ENCODE measurements around the gene BLOC1S3. TPM values are rescaled to one million over a fixed set of nuclear protein-coding genes. Genes with fewer than 3 reads are reported as not detected.

The BLOC1S3 gene, protein sequence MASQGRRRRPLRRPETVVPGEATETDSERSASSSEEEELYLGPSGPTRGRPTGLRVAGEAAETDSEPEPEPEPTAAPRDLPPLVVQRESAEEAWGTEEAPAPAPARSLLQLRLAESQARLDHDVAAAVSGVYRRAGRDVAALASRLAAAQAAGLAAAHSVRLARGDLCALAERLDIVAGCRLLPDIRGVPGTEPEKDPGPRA
- 4.8 and 6.0 TPM in 2 replicates for polyA plus RNA-seq (2014; cell fraction: cytosol; rRNA removed)
- polyA plus RNA-seq (2014; cell fraction: nucleus; rRNA removed) = 3.1 and 12.5 TPM in 2 replicates

DNA sequence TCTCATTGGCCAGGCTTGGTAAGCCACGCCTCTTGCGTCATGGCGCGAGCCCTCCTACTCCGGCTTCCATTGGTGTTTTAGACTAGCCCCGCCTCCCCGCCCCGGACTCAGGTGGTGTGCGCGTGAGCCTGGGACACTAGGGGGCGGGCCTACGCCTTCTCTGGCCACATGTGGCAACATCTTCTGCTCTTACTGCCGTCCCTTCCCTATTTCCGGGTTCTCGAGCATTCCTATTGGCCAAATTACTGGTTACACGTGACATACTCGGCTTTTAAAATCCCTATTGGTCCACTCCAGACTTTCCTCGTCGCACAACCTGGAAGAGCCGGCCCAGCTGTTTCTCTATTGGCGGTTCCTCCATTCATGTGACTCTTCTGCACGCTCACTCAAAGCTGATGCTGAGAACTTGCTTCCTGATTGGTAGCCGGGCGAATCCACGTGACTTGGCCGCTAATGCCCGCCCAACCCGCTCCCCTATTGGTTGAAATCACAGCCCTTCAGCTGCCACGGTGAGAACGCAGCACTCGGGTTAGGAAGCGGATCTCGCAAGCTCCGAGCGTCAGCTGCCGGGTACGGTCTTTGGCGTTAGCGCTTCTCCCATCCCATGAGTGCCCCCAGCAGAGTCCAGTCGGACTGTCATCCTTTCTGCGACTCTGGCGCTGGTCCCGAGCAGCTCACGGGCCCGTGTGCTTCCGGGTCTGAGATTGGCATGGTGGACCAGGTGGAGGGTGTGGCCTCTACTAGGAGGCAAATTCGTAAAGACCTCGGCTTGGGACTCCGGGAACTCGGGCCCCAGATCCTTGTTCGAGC, at the start of gene BLOC1S3:
BLOC1S3 (plus strand) TSS at position 523 of the 810 bp plus-strand sequence. CDS start 513 bp downstream, outside the sequence.
- peak; percentile 100 for DNase-seq (ENCODE audit: low spot score)

DNA sequence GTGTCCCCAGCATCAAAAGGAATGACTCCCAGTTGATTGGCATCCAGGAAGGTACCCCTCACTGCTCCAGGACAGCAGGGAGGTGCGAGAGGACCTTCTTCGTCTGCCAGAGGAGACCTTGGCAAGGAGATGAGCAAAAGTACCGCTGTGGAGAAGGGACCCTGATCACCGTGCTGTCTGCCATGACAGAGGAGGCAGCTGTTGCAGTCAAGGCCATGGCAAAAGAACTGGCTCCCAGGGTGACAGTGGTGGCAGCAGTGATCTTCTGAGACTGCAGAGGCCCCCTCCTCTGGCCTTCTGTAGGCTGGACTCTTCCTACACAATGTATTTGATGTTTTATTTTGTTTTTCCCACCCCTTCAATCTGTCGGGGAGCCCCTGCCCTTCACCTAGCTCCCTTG, 49.8 kb upstream of the BLOC1S3 start:
- DNase-seq (ENCODE audit: low spot score) = no peak

DNA sequence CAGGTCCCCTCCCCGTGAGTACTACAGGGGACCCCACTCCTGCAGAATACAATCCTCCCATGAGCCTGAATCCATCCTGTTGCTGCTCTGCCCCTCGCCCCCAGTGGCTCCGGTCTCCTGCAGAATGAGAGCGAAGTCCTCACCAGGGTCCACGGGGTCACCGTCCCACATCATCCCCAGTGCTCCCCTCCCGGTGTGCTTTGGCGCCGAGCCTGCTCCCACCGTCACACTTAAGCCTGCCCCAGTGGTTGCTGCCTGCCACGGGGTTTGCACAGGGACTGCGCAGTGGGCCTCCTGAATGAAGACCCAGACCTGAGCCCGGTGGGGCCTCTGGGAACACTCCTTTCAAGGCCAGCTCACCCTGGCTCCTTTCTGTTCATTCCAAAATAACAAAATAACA, 48.3 kb upstream of the BLOC1S3 start:
- no peak for DNase-seq (ENCODE audit: low spot score)

DNA sequence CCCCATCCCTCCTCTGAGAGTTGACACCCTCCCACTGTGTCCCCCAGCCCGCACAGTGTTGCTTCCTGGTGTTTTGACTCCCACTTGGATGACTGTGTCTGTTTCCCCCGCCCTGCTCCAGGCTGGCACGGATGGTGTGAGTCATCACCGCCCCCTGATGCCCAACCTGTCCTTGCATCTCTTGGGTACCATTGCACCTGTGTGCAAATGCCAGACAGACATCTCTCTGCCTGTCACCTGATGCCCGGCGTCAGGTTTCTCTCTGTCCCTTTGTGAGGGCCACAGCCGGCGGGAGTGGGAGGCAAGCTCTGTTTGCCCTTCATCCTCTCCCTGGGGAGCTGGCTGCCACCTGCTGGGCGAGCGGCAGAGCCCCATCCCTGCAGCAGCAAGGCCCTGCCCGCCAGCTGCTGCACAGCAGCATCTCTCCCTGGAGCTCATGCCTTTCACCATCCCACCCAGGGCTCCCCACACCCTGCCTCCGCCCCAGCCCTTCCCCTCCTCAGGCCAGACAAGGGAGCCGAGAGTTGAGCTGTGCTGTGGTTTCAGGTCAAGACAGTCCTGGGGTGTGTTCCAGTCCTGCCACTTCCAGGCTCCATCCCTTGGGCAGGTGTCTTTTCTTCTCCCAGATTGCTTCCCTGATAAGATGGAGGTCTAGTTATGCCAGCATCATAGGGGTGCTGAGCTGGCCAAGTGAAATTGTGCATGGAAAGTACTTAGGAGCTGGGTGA, 47.5 kb upstream of the BLOC1S3 start:
- peak; percentile 53 for DNase-seq (ENCODE audit: low spot score)

DNA sequence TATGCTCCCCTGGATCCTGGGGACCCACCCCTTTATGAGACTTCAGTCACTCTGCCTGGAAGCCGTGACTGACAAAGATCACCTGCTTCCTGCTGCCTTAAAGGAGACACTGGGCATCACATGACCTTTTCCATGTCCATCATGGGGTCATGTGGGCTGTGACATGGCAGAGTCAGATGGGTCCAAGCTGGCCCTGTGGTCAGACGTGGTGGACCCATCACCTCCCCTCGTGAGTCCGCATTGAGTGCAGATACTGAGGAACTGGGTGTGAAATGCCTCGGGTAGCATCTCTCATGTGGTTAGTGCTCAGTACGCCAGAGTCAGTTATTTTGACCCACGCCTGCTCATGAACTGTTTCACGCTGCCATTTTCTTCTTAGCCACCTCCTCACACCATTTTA, 44.9 kb upstream of the BLOC1S3 start:
- DNase-seq (ENCODE audit: low spot score) = no peak

DNA sequence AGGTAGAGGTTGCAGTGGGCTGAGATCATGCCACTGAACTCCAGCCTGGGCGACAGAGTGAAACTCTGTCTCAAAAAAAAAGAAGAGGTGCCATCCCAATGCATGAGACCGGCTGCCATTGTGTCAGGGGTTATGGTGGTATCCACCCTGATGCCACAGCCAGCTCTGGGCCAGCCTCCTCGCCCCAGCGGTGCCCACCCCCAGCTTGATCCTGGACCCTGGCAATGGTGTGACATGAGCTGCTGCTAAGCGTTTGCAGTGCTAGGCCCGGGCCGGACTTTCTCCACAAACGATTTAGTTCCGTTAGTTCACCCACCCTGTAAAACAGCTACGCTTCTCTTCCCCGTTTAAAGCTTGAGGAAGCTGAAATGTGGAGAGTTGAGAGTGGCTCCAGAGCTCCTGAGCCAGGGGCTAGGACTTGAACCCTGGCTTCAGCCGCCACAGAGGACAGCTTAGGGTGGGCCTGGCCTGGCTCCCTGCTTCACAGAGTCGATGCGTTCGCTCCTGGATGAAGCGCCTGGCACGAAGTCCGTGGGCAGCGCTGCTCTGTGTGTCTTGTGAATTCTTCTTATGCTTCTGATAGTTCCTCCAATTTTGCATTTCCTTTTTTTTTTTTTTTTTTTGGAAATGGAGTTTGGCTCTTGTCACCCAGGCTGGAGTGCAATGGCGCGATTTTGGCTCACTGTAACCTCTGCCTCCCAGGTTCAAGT, 43.3 kb upstream of the BLOC1S3 start:
- DNase-seq (ENCODE audit: low spot score) = no peak

DNA sequence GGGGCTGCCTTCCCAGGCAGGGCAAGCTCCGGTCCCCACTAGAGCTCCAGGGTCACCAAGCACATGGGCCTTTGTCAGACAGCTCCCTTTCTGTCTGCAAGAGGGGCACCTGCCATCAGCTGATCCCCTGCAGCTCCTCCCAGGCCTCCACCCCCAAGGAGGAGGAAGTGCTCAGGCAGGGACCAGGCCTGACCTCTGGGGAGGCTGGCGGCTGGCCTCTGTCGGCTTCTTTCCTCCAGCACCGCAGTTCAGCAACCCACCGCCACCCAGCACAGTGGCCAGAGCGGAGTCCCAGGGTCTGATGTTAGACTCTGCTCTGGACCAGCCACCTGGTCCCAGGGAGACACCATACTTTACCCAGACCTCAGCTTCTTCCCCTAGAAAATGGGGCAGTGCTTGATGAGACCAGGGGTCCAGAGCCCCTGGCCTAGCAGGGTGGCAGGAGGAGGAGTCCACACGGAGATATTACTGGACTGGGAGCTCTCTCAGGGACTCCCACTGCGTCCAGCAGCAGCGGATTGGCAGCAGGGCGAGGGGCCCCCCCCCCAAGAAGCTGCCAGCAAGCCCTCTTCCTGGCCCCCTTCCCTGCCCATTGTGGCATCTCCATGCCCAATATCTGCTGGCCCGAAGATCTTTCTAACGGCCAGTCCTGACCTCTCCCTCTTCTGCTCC, 41.9 kb upstream of the BLOC1S3 start:
- no peak for DNase-seq (ENCODE audit: low spot score)

DNA sequence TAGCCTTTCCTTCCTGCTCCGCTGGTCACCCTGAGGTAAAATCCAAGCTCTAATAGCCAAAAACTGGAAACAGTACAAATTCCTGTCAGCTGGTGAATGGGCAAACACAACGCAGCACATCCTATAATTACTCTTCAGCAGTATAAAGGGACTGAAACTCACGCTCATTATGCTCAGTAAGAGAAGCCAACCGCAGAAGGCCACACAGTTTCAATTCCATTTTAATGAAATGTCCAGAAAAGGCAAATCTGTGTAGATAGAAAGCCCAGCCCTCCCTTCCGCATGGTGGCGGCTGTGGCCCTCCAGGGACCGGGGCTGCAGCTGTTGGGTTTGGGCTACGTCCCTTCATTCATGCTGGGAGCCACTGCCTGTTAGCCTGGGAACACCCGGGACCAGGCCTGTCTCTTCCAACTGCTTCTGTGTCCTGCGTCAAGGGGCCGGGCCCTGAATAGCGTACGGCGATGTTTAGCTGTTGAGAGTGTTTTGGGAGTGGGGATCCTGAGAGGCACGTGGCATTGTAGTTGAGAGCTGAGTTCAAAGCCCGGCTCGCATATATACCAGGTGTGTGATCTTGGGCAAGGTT, 41.3 kb upstream of the BLOC1S3 start:
- no peak for DNase-seq (ENCODE audit: low spot score)

DNA sequence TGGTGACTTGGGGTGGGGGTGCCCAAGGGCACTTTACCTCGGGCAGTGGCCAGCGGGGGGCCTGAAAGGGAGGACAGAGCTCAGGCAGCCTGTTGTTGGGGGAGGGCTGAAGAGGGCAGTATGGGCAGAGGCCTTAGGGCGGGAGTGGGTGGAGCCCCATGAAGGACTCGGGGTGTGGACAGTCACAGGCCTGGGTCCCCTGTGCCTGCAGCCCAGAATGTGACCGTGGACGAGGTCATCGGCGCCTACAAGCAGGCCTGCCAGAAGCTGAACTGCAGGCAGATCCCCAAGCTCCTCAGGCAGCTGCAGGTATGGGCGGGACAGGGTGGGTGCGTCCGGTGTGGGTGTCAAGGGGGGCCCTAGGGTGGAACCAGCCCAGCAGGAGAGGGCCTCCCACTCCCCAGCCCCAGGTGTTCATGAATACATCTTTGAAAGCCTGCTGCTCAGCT, 40.3 kb upstream of the BLOC1S3 start:
- DNase-seq (ENCODE audit: low spot score) = no peak

DNA sequence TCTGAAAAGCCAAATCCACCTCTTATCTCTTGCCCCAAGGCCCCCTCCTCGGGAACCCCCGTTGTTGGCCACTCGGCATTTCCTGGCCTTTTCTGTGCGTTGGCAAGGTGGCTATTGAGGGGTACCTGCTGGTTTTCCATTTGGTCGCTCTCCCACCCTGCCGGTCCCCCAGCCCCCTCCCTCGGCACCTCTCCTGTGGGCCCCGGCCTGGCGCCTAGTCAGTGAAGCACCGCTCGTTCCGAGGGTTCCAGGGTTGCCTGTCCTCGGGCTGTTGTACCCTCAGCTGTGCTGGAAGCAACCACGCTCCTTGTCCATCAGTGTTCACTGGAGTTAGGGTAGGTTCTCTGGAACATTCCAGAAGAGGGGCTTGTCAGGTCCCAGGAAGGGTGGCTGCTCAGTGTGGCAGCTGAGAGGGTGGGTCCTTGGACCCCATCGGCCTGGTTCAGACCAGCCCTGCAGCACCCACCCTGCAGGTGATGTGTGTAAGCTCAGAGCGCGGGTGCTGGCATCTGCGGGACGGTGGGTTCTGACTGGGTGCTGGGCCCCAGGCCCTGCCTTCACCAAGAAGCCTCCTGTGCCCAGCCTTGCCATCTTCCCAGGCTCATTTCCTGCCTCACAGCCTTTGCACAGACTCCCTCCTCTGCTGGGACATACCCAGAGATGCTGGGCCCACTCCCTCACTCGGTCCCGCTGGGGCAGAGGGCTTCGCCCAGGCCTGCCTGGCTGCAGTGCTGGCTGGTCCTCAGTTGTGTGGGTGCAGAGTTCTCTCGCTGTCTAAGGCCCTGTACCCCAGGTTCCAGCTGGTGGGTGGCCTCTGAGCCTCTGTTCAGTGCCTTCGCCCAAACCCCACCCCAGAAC, 39.1 kb upstream of the BLOC1S3 start:
- DNase-seq (ENCODE audit: low spot score) = no peak

DNA sequence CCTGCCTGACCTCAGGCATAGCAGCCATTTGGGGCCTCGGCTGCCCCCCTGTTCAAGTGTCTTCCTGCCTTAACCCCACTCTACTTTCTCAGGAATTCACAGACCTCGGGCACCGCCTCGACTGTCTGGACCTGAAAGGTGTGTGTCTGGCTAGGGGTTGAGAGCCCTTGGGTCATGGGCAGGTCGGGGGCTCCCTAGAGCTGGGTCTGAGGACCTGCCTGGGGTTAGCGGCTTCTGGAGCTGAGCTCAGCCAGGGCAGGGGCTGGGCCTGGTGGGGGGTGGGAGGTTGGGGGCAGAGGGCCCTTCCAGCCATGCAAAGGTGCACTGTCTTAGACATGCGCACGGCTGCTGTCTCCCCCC, 38.5 kb upstream of the BLOC1S3 start:
- DNase-seq (ENCODE audit: low spot score) = no peak

DNA sequence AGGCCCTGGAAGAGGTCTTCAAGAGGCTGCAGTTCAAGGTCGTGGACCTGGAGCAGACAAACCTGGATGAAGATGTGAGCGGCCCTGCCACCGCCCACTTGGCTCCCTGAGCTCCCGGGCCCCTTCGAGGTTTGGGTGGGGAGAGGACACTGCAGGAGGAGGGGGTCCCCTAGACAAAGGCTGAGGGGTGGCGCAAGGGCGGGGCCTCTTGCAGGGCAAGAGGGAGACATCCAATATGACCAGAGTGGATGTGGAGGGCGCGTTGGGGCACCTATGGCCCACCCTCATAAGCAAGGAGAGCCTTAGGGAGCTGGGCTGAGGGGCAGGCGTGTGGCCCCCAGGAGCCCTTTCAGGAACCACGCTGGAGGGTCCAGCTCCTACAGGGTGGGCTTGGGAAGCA, 38.1 kb upstream of the BLOC1S3 start:
- no peak for DNase-seq (ENCODE audit: low spot score)

DNA sequence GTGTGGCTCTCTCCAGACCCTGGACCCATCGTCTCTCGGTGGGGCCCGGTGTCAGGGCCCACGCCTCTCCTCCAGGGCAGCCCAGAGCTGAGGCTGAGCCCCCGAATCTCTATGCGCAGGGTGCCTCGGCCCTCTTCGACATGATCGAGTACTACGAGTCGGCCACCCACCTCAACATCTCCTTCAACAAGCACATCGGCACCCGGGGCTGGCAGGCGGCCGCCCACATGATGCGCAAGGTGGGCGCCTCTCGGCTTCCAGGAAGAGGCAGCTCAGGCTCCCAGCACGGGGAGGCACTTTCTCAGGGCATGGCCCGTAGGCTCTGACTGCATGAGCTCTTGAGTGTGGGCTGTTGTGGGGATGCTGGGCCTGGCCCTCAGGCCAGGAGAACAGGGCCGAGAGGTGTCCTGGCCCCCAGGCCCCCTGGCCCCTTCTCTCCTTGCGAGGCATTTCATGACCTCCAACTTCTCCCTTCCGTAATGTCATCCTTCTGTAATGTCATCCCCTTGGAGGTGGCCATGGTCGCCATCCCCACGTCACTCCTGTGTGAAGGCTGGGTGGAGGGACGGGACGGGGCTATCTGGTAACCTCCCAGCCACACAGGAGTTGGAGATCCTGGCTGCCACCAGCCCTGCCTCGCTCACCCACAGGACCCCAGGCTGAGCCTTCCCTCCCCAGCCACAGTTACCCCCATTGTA, 37.2 kb upstream of the BLOC1S3 start:
- no peak for DNase-seq (ENCODE audit: low spot score)

DNA sequence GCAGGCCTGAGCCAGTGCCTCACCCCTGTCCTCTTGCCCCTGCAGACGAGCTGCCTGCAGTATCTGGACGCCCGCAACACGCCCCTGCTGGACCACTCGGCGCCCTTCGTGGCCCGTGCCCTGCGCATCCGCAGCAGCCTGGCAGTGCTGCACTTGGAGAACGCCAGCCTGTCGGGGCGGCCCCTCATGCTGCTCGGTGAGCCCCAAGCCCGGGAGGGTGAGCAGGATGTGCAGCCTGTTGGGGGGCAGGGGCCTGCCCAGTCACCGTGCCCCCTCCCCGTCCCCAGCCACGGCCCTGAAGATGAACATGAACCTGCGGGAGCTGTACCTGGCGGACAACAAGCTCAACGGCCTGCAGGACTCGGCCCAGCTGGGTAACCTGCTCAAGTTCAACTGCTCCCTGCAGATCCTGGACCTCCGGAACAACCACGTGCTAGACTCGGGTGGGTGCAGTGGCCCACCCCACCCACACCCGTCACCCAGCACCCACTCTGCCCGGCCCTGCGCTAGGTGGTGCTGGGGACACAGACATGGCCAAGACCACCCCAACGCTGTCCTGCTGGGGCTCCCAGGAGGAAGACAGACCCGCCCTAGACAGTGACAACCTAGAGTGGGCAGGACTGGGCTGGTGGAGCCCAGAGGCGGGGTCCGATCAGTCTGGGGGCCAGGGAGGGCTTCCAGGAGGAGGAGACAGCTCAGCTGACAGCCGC, 36.4 kb upstream of the BLOC1S3 start:
- no peak for DNase-seq (ENCODE audit: low spot score)

DNA sequence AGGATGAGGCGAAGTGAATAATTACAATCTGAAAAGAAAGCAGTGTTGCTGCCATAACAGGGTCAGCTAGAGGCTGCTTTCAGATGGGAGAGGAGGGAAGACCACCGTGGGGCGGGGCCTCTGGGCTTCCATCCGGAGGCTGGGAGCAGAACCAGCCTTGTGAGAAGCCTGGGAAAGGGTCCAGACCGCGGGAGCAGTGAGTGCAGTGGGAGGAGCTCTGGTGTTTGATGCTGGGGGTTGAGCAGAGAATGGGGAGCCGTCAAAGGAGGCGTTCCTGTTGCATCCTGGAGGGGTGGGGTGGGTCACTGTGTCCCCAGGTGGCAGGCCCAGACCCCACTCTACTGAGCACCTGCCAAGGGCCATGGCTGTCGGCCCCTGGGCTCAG, 35.9 kb upstream of the BLOC1S3 start:
- DNase-seq (ENCODE audit: low spot score) = no peak

DNA sequence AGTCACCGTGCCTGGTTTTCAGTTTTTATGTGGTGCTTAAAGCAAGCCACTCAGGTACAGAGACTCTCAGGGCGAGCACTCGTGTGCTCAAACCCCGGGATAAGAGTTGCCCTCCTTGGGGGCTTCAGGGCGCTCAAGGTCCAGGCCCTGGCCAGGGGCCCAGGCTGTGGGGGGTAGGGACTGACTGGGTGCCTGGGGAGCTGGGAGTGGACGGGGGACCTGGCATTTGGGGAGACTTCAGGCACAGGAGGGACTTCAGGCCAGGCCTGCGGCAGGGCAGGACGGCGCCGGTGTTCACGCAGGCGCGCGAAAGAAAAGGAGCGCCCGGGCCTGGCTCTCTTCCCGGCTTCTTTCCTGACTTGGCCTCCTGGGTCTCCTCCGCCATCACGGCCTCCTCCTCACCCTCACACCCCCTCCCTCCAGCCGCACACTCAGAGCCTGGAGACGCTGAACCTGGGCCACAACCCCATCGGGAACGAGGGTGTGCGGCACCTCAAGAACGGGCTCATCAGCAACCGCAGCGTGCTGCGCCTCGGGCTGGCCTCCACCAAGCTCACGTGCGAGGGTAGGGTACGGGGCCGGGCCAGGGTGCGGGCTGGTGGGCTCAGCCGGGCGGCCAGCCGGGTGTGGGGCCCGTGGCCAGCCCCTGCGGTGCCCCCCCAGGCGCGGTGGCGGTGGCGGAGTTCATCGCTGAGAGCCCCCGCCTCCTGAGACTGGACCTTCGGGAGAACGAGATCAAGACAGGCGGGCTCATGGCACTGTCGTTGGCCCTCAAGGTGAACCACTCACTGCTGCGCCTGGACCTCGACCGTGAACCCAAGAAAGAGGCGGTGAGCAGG, 33.9 kb upstream of the BLOC1S3 start:
- no peak for DNase-seq (ENCODE audit: low spot score)
